Measurements from ENCODE around the gene NFIB.

The NFIB gene

GRCh38 chr9:14313951-14314423 is at the start of gene NFIB:
Gene NFIB, minus strand, starts transcription at chr9:14314141. Its CDS starts 630 bp downstream, at chr9:14313511.
- FAIRE-seq, result no peak

- no peak for FAIRE-seq
These were observed 48.2 kb upstream of the NFIB start for GRCh38 chr9:14362175-14362574.

GRCh38 chr9:14361074-14361473 is 47.1 kb upstream of the NFIB start:
- no peak for FAIRE-seq

DNA sequence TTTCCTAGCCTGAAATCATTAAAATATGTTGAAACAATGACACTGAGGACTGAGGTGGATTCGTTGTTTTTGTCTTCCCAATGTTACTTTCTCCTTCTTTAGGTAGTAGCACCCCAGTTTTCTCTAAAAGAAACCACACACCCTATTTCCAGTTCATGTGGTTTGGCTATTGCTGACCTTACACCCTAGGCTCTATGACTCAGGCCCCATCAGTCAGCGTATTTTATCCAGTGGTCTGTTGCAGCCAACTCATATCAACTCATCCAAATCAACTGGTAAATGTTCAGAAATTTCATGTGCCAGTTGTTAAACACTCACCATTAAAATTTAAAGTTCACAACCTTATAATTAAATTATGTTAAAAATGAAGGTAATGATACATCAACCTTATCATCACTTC is 44.6 kb upstream of the NFIB start:
- FAIRE-seq, result no peak

DNA sequence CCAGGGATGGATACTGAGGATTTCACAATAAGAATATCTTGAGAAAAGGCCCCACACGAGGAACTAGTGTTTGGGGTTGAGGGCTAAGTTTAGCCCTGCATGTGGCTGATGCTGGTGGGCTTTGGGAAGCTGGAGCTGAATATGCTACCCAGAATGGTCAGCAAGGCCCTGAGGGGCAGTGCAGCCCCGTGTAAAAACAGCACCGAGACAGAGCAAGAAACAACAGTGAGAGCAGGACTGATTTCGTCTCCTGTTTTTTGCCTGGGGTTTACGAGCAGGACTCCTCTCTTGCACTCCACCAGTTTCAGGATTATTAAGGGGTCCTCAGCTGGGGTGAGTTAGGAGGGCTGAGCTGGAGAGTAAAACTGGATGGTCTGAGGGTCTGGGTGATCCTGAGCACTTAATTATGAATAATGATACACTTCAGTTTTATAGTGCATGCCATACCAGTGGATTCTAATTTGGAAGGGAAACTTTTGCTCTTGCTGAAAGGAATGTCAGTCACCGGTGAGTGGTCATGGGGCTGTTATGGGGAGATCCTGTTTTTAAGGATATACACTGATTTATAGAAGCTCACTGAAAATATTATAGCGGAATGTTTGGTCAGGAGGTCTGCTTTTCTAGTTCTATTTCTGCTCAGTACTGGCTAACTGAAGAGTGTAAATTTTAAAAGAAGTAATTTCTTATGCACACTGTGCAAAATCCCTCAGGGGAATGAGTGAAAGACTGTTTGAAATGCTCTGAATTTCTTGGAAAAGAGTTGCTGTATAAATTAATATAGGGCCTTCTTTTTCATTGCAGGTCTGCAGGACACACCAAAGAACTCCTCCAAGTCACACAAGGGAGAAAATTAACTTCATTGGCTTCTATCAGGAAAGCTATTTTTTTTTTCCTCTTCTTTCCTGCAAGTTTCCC is 42.7 kb upstream of the NFIB start:
- no peak for FAIRE-seq

GRCh38 chr9:14354201-14354600 is 40.3 kb upstream of the NFIB start:
- FAIRE-seq, result no peak

GRCh38 chr9:14353222-14354056 is 39.5 kb upstream of the NFIB start:
- no peak for FAIRE-seq

GRCh38 chr9:14352503-14352902 is 38.6 kb upstream of the NFIB start:
- no peak for FAIRE-seq

DNA sequence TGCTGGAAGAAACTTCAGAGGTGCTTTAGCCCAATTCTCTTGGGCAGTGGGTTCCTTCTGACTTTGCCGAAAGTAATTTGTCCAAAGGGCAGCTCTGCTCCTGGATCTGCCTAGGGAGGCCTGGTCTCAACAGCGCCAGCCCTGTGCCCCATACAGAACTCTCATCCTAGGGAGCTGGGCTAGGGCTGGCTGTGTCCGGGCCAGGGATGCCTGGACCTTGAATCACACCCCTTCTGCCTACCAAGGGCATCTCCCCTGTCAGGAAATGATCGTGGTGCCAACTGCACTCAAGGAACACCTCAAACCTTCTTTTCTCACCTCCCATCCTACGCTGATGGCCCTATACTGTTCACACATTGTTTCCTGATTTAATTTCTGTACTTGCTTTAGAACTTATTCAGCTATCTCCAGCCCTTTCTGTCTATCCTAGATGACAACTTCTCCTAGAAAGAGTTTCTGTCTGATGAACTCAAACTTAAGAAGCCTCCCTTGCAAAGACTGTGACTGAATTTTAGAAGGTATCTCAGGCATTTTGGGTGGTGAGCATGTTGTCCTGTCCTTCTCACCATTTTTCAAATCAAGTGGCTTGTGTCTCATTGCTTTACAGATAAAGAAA is 37.4 kb upstream of the NFIB start:
- no peak for FAIRE-seq

GRCh38 chr9:14350754-14351153 is 36.8 kb upstream of the NFIB start:
- no peak for FAIRE-seq

DNA sequence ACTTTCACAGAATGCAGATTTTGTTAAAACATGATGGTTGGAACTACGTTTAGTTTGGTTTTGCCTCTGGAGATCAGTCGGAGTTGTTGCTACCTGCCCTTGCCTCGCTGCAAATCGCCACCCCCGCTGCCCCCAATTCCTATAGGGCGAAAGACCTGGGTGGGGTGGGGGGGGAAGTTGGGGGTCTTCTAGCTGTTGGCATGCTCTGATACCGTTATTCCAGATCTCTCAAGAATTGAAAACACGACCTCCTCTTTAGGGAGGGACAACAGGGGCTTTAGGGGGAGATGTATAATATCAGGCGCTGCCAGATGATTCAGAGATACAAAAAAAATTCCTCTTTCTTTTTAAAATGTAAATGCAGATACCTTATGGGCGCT is 36.4 kb upstream of the NFIB start:
- FAIRE-seq, result no peak

GRCh38 chr9:14349447-14350348 is 35.8 kb upstream of the NFIB start:
- no peak for FAIRE-seq

DNA sequence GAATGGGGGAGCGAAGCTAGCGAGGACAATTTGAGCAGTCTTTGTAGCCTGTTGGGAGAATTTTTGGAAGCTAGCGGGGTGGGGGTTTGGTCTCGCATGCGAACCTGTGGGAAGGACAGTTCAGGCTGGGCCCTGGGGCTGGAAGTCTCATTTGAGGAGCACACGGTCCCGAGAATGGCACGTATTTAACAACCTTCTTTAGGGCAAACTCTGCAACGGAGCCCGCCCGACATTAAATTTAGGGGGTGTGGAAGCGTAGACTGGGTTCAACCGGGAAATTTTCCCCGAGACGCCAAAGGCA is 35.2 kb upstream of the NFIB start:
- FAIRE-seq, result no peak

DNA sequence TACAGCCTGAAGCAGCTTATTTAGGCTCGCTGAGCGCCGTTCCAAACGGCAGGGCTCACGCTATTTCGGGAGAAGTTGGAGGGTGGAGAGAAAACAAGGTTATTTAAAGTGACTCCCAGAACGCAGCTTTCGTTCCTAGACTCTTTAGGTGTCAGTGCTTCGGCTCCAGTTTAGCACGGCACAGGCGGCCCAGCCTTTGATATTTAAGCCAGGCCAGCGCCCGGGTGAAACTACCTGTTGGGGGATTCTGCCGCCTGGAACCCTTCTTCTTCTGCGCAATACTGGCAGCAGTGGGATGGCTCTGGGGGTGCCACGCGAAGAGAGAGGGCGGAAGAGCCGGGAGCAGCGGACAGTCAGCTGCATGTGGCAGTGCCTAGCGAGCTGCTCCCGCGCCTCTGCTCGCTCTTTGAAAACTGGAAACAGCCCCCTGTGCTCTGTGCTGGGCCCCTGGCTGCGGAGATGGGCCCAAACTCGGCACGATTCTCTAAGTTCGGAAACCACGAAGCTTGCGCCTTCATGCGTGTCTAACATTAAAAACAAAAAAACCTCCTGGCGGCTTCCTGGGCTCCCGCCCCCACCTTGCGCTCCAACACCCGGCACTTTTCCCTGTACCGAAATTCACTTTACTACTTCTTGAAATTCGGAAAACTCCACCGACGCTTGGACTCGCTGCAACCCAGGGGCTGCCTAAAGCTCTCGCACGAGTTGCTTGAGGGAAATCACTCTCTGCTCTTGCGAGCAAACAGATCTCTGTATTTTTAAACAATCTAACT is 34.6 kb upstream of the NFIB start:
- FAIRE-seq, result no peak

- FAIRE-seq, result no peak
These were observed 34.1 kb upstream of the NFIB start for GRCh38 chr9:14348123-14348372.

DNA sequence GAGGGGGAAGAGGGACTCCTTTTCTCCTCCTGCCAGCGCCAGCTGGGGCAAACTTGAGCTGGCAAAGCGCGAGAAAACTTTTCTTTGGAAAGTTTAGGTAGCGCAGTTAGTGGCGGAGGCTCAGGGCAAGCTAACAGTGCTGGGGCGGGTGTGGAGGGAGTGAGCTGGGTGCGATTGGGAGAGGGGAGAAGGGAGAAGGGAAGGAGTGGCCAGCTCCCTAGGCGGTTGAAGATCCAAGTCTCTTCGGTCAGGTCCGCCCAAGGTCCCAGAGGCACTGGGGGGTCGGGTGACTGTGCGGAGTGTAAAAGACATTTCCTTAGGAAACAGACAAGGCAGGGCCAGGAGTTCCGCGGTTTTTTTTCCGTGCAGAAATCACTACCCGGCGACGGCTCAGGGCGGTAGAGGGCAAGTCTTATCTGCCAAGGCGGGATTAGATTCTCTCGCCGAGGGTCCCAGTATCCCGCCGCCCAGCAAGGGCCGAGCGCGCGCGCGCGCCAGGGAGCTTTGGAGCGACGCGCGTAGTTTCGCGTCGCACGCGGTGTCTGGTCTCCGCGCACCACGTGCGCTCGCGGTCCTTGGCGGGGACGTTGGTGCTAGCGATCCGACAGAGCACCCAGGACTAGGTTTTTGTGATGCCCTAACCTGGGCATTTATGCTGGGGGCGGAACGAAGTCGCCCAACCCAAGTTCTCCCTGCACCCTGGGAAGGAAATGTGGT is 33.6 kb upstream of the NFIB start:
- no peak for FAIRE-seq

DNA sequence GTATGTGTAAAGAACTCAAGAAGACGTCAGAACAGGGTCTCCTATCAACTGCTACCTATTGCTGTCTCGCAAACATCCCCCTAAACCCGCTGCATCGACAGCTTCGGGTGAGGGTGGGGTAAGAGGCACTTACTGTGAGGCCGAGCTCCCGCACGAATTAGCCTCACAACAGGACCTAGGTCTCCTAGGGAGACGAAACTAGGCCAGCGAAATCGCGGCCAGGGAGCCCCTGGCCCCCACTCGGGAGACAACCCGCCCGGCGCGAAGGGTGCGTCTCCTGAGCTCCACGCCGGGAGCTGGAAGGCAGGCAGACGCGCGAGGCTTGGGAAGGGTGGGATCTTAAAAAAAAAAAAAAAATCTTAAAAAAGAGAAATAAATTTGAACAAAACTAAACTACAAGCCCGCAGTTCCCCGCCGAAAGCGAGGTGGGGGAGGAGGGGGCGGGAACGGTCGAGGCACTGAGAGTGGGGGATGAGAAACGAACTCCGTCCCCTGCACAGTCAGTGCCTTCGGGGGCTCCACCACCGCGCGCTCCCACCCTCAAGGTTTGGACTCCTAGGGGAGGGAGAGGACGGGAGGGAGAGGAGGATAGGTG is 33.0 kb upstream of the NFIB start:
- FAIRE-seq, result no peak

- FAIRE-seq, result no peak
These were observed 32.4 kb upstream of the NFIB start for GRCh38 chr9:14346231-14346791.

DNA sequence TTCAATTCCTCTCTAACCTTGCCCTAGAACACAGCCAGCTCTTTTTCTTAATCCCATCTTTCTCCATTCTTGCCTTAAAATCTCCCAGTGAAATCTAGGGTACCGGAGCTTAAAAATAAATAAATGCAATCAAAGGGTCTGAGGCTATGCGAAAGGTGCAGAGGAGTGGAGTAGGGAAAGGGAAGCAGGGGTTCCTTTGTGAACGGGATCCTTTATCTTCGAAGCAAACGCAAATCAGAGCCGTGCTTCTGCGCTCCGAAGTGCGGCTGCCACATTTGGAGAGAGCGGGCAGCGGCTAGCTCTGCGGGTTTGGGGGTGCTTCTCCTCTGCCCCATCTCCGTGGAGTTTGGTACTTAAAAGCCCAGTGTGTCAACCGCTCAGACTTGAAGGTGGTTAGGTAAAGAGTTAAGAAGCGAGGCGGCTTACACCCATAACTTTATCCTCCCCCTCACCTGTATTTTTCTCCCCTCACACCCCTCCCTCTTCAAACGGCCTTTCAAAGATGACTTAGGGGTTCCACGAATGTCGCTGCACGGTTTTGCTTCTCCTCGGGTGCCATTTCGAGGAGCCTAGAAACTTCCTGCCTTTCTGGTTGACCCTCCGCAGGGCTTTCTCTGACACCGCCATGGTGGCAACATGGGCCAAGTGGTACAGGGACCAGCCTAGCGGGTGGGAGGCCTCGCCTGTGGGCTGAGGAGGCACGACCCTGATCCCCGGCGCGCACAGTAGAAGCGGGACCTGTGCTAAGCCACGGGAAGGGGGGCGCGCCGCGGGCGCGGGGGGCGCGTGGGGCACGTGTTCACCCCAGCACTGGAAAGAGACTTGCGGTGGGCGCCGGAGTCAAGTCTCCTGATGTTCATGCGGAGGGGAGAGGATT is 31.7 kb upstream of the NFIB start:
- no peak for FAIRE-seq

Data from endometrium (tissue), 2 donors.